ENCODE data around the gene LUM. TPM values are rescaled to one million over a fixed set of nuclear protein-coding genes. Genes with fewer than 3 reads are reported as not detected.

LUM gene
- total RNA-seq, 5 donors from 2014 or later (not counting 1 experiment from before 2014, with no cell fraction given), result 0.46 to 1.1 (median 0.61) TPM; not detected in 2

GRCh38 chr12:91110311-91110924, 876 bp downstream of the LUM start:
- ChIA-PET CTCF (no interaction called here), POLR2A (no interaction called here)
- no peaks in the 10 kb centered on the region for H3K9me3 Mint-ChIP-seq
- Histone ChIP-seq H3K27ac (ENCODE audit: low read length) (no peak overlapping the region), H3K36me3 (ENCODE audit: control insufficient read depth in 2 of 2, extremely low read depth in 1 of 2, insufficient read depth in 1 of 2, low read length in 1 of 2) (no peaks in the 10 kb centered on the region), H3K4me3 (ENCODE audit: control insufficient read depth in 1 of 2, extremely low read depth in 1 of 2, low read length in 1 of 2) (no peak overlapping the region), H3K4me1 (ENCODE audit: control insufficient read depth in 1 of 2, extremely low read depth in 1 of 2, insufficient read depth in 2 of 2, low read length in 2 of 2) (no peaks in the 10 kb centered on the region), H3K27me3 (replicated peaks in 1 of 2; ENCODE audit: control insufficient read depth in 2 of 2, extremely low read depth in 1 of 2, insufficient read depth in 2 of 2, low read length in 1 of 2) (no peaks in the 10 kb centered on the region), H3K9me3 (no peaks in the 10 kb centered on the region)
- DNase-seq (no peak), ATAC-seq (replicated peaks in 1 of 4) (no peak)
- H3K4me1 Mint-ChIP-seq, result no peaks in the 10 kb centered on the region
- H3K27ac Mint-ChIP-seq, result no peak overlapping the region
- no peak overlapping the region for H3K4me3 Mint-ChIP-seq
- H3K36me3 Mint-ChIP-seq, result no peaks in the 10 kb centered on the region
- WGBS (ENCODE audit: insufficient coverage), result no CpG with 5 or more reads among the region's 5 CpGs
- H3K27me3 Mint-ChIP-seq, result peaks cover 0 to 3% of the 10 kb centered on the region in 2 donors

- H3K27me3 ChIP-seq (replicated peaks in 1 of 2; ENCODE audit: control insufficient read depth in 2 of 2, extremely low read depth in 1 of 2, insufficient read depth in 2 of 2, low read length in 1 of 2), result no peaks in the 10 kb centered on the region
- no peak for ATAC-seq (replicated peaks in 1 of 4)
- H3K36me3 Mint-ChIP-seq, result no peaks in the 10 kb centered on the region
- ChIA-PET POLR2A (no interaction called here), CTCF (interaction anchor here in 1 of 2 donors (0.7 kb wide), 1 partner anchor 16 kb away, joined by 3 read pairs; no protein-coding TSS in a partner anchor)
- no peaks in the 10 kb centered on the region for H3K4me1 Mint-ChIP-seq
- no peak overlapping the region for H3K4me3 ChIP-seq (ENCODE audit: control insufficient read depth in 1 of 2, extremely low read depth in 1 of 2, low read length in 1 of 2)
- H3K9me3 ChIP-seq, result no peaks in the 10 kb centered on the region
- H3K27me3 Mint-ChIP-seq, result peaks cover 0 to 8% of the 10 kb centered on the region in 2 donors
- H3K27ac Mint-ChIP-seq, result no peak overlapping the region
- H3K36me3 ChIP-seq (ENCODE audit: control insufficient read depth in 2 of 2, extremely low read depth in 1 of 2, insufficient read depth in 1 of 2, low read length in 1 of 2), result no peaks in the 10 kb centered on the region
- H3K4me3 Mint-ChIP-seq, result no peak overlapping the region
- H3K27ac ChIP-seq (ENCODE audit: low read length), result no peak overlapping the region
- H3K4me1 ChIP-seq (ENCODE audit: control insufficient read depth in 1 of 2, extremely low read depth in 1 of 2, insufficient read depth in 2 of 2, low read length in 2 of 2), result no peaks in the 10 kb centered on the region
- no peaks in the 10 kb centered on the region for H3K9me3 Mint-ChIP-seq
- DNase-seq, result no peak
- WGBS (ENCODE audit: insufficient coverage), result no CpG with 5 or more reads among the region's 2 CpGs
These were observed 1.5 kb downstream of the LUM start for GRCh38 chr12:91109581-91110310.

DNA sequence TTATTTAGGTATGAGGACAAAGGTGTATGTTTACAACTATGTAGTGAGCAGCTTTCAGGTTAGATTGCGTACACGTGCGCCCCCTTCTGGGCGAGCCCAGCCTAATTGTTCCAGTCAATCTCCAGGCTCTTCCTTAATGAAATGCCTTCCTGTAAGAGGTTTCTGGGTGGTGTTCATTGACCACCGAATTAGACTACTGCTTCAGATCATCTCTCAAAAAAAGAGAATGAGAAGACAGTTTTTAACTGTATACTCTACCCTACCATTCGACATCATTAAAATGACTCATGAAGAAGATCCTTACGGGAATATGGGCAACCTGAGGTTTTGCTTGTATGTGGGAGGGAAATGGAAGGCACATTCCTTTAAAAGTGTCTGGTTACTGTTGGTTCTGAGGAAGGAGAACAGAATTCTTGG, 2.1 kb downstream of the LUM start:
- H3K9me3 ChIP-seq, result no peaks in the 10 kb centered on the region
- H3K27ac Mint-ChIP-seq, result no peak overlapping the region
- peaks cover 0 to 8% of the 10 kb centered on the region in 2 donors for H3K27me3 Mint-ChIP-seq
- H3K4me1 ChIP-seq (ENCODE audit: control insufficient read depth in 1 of 2, extremely low read depth in 1 of 2, insufficient read depth in 2 of 2, low read length in 2 of 2), result no peaks in the 10 kb centered on the region
- peak in 15 of 35 experiments; percentile 1 to 20 (median 3) for DNase-seq
- no peak overlapping the region for H3K27ac ChIP-seq (ENCODE audit: low read length)
- WGBS (ENCODE audit: insufficient coverage), result no CpG with 5 or more reads among the region's 7 CpGs
- ATAC-seq (replicated peaks in 1 of 4), result no peak
- no peak overlapping the region for H3K4me3 ChIP-seq (ENCODE audit: control insufficient read depth in 1 of 2, extremely low read depth in 1 of 2, low read length in 1 of 2)
- H3K4me3 Mint-ChIP-seq, result no peak overlapping the region
- H3K36me3 Mint-ChIP-seq, result no peaks in the 10 kb centered on the region
- ChIA-PET POLR2A (no interaction called here), CTCF (interaction anchor here (0.7 to 1.1 kb wide), 2 partner anchors 10 to 16 kb away, joined by 3 read pairs; no protein-coding TSS in a partner anchor)
- H3K27me3 ChIP-seq (replicated peaks in 1 of 2; ENCODE audit: control insufficient read depth in 2 of 2, extremely low read depth in 1 of 2, insufficient read depth in 2 of 2, low read length in 1 of 2), result no peaks in the 10 kb centered on the region
- H3K36me3 ChIP-seq (ENCODE audit: control insufficient read depth in 2 of 2, extremely low read depth in 1 of 2, insufficient read depth in 1 of 2, low read length in 1 of 2), result no peaks in the 10 kb centered on the region
- no peaks in the 10 kb centered on the region for H3K4me1 Mint-ChIP-seq
- H3K9me3 Mint-ChIP-seq, result no peaks in the 10 kb centered on the region

- Mint-ChIP-seq H3K27ac (no peak overlapping the region), H3K4me1 (no peaks in the 10 kb centered on the region), H3K4me3 (no peak overlapping the region), H3K36me3 (no peaks in the 10 kb centered on the region), H3K27me3 (peaks cover 0 to 8% of the 10 kb centered on the region in 2 donors), H3K9me3 (no peaks in the 10 kb centered on the region)
- ChIA-PET CTCF (interaction anchor here in 1 of 2 donors (1.1 kb wide), 1 partner anchor 11 kb away, joined by 3 read pairs; no protein-coding TSS in a partner anchor), POLR2A (no interaction called here)
- Histone ChIP-seq H3K27me3 (replicated peaks in 1 of 2; ENCODE audit: control insufficient read depth in 2 of 2, extremely low read depth in 1 of 2, insufficient read depth in 2 of 2, low read length in 1 of 2) (no peaks in the 10 kb centered on the region), H3K4me1 (ENCODE audit: control insufficient read depth in 1 of 2, extremely low read depth in 1 of 2, insufficient read depth in 2 of 2, low read length in 2 of 2) (no peaks in the 10 kb centered on the region), H3K4me3 (ENCODE audit: control insufficient read depth in 1 of 2, extremely low read depth in 1 of 2, low read length in 1 of 2) (no peak overlapping the region), H3K36me3 (ENCODE audit: control insufficient read depth in 2 of 2, extremely low read depth in 1 of 2, insufficient read depth in 1 of 2, low read length in 1 of 2) (no peaks in the 10 kb centered on the region), H3K9me3 (no peaks in the 10 kb centered on the region), H3K27ac (ENCODE audit: low read length) (no peak overlapping the region)
- DNase-seq (no peak), ATAC-seq (replicated peaks in 1 of 4) (no peak)
- WGBS (ENCODE audit: insufficient coverage), result 67% methylated on average over 3 of the region's 5 CpGs
These were observed 3.0 kb downstream of the LUM start for GRCh38 chr12:91108196-91108755.

GRCh38 chr12:91106283-91106682, 5.0 kb downstream of the LUM start:
- CTCF ChIA-PET, result interaction anchor here in 1 of 2 donors (0.6 kb wide), 1 partner anchor 462 kb away, joined by 4 read pairs; no protein-coding TSS in a partner anchor

GRCh38 chr12:91105807-91106206, 5.5 kb downstream of the LUM start:
- no peak overlapping the region for H3K27ac ChIP-seq (ENCODE audit: low read length)
- Mint-ChIP-seq H3K36me3 (no peaks in the 10 kb centered on the region), H3K4me1 (no peaks in the 10 kb centered on the region), H3K27me3 (peaks cover 0 to 8% of the 10 kb centered on the region in 2 donors), H3K4me3 (no peak overlapping the region), H3K27ac (no peak overlapping the region), H3K9me3 (no peaks in the 10 kb centered on the region)
- DNase-seq, result no peak
- no peaks in the 10 kb centered on the region for H3K9me3 ChIP-seq
- H3K36me3 ChIP-seq (ENCODE audit: control insufficient read depth in 2 of 2, extremely low read depth in 1 of 2, insufficient read depth in 1 of 2, low read length in 1 of 2), result no peaks in the 10 kb centered on the region
- H3K27me3 ChIP-seq (replicated peaks in 1 of 2; ENCODE audit: control insufficient read depth in 2 of 2, extremely low read depth in 1 of 2, insufficient read depth in 2 of 2, low read length in 1 of 2), result no peaks in the 10 kb centered on the region
- CTCF ChIA-PET, result interaction anchor here in 1 of 2 donors (0.6 kb wide), 1 partner anchor 462 kb away, joined by 4 read pairs; no protein-coding TSS in a partner anchor
- POLR2A ChIA-PET, result no interaction called here
- WGBS (ENCODE audit: insufficient coverage), result 43% methylated on average over 1 of the region's 5 CpGs
- no peaks in the 10 kb centered on the region for H3K4me1 ChIP-seq (ENCODE audit: control insufficient read depth in 1 of 2, extremely low read depth in 1 of 2, insufficient read depth in 2 of 2, low read length in 2 of 2)
- no peak for ATAC-seq (replicated peaks in 1 of 4)
- no peak overlapping the region for H3K4me3 ChIP-seq (ENCODE audit: control insufficient read depth in 1 of 2, extremely low read depth in 1 of 2, low read length in 1 of 2)

More at GRCh38 chr12:91106283-91106682, 5.0 kb downstream of the LUM start:
- no peak overlapping the region for H3K4me3 ChIP-seq (ENCODE audit: control insufficient read depth in 1 of 2, extremely low read depth in 1 of 2, low read length in 1 of 2)
- H3K27ac Mint-ChIP-seq, result no peak overlapping the region
- H3K4me3 Mint-ChIP-seq, result no peak overlapping the region
- no peaks in the 10 kb centered on the region for H3K36me3 ChIP-seq (ENCODE audit: control insufficient read depth in 2 of 2, extremely low read depth in 1 of 2, insufficient read depth in 1 of 2, low read length in 1 of 2)
- no peaks in the 10 kb centered on the region for H3K36me3 Mint-ChIP-seq
- DNase-seq, result no peak
- no peaks in the 10 kb centered on the region for H3K27me3 ChIP-seq (replicated peaks in 1 of 2; ENCODE audit: control insufficient read depth in 2 of 2, extremely low read depth in 1 of 2, insufficient read depth in 2 of 2, low read length in 1 of 2)
- POLR2A ChIA-PET, result no interaction called here
- peaks cover 0 to 8% of the 10 kb centered on the region in 2 donors for H3K27me3 Mint-ChIP-seq
- no peaks in the 10 kb centered on the region for H3K4me1 Mint-ChIP-seq
- no peaks in the 10 kb centered on the region for H3K9me3 Mint-ChIP-seq
- no peak for ATAC-seq (replicated peaks in 1 of 4)
- no peak overlapping the region for H3K27ac ChIP-seq (ENCODE audit: low read length)
- H3K4me1 ChIP-seq (ENCODE audit: control insufficient read depth in 1 of 2, extremely low read depth in 1 of 2, insufficient read depth in 2 of 2, low read length in 2 of 2), result no peaks in the 10 kb centered on the region
- no peaks in the 10 kb centered on the region for H3K9me3 ChIP-seq

Measured in T-cell (primary cell).